ENCODE data around the gene GRB7.
A peak's percentile ranks its signal among the peaks of the same experiment; 100 is the strongest.

GRB7 gene

DNA sequence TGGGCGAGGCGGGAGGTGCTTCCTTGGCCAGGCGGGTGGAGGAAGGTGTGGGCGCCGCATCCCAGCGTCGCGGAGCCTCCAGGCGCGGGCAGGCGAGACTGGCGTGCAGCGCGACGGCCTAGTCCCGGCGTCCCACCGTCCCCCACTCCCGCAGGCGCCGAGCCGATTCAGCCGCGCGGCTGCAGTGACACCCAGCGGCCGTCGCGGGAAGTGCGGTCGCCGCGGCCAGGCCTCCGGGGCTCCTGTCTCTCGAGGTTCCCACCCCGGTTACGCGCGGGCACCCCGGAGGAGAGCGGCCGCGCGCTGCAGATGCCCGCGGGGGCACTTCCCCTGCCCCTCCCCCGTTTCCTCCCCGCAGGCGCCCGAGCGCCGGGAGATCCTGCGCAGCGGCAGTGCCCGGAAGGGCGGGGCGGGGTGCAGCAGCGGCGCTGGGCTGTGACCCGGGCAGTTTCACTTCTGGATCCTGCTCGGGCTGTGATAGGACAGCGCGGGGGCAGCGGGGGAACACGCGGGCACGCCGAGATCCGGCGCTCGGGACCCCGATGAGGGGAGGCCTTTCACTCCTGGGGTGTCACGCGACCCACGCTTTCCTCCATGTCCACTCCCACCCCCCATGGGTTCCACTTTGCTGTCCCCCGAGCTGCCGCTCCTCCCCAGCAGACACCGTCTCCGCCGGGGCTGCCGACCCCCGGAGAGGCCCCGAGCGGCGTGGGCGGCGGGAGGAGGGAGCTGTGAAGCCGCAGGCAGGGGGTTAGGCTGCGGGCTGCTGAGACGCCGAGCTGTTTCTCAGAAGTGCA lies 16.6 kb downstream of the GRB7 start:
- H2AFZ ChIP-seq (ENCODE audit: low read length, unreplicated experiment) = peak overlapping the region; percentile 78
- peaks cover 21% of the 10 kb centered on the region for H3K4me1 ChIP-seq (ENCODE audit: control insufficient read depth, insufficient read depth, low read length, unreplicated experiment)
- H3K27me3 ChIP-seq (ENCODE audit: insufficient read depth, low read length) = no peaks in the 10 kb centered on the region; the same call in 1 of the 2 replicates
- H3K27ac ChIP-seq (ENCODE audit: low read depth, low read length) = peak overlapping the region; percentile 59
- H3K4me3 ChIP-seq (ENCODE audit: low read depth, low read length) = peak overlapping the region; percentile 81
- no peaks in the 10 kb centered on the region for H3K36me3 ChIP-seq (ENCODE audit: insufficient read depth, low read length)
- no peaks in the 10 kb centered on the region for H3K79me2 ChIP-seq (ENCODE audit: control insufficient read depth, insufficient read depth, low read length, unreplicated experiment)

DNA sequence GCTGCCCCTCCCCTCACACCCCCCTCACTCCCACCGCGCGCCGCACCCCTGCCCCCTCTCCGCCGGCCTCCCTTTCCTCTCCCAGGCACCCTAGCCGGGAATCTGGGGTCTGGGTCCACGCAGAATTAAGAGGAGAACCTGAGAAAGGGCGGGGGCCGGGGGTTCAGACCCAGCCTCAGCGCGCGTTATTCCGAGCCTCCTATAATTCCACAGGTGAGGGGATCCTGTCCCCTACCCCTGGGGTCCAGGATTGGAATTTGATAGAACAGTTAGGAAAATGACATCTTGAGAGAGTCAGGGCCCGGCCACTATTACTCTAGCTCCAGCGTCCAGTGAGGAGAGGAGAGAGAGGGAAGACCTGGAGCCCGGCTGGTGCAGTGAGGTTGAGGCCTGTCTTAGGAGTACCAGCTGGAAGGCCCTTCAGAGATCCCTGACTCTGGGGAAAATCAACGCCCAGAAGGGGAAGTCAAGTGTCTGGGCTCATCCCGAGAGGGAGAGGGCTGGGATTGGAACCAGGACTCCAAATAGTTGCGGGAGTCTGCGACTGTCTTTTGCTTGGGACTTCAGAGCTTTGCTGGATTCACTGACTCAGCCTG lies 17.3 kb downstream of the GRB7 start:
- no peaks in the 10 kb centered on the region for H3K36me3 ChIP-seq (ENCODE audit: insufficient read depth, low read length)

DNA sequence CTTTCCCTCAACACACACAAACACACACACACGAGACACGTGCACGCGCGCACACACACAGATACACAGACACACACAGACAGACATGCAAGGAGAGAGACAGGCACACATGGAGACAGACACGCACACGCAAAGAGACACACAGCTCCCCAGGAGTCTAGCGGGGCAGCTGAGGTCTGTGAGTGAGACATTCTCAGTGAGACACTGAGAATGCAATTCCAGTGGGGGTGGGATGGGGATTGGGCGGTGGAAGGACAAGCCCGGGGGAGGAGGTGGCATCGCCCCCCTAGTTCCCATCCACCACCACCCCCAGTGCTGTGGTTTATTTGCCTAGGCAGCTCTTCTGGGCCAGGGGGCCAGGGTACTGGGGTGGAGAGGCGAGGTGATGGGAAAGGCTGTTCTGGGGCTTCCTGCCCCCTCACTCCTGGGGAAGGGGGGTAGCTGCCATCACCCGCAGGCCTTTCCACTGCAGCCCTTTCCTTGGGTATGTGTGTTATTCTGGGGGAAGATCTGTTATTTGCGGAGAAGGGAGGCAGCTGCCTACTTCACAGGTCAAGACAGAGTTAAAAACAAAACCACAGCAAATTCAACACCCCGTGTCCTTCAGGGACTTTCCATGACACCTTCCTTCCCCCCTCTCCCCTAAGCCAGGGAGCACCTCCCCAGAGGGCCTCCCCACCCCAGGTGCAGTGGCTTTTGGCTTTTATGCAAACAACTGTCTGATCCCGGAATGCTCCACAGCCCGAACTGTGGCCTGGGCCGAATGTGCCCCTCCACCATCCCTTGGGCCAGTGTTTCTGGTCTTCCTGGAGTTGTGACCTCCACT lies 18.0 kb downstream of the GRB7 start:
- Histone ChIP-seq H3K4me1 (ENCODE audit: control insufficient read depth, insufficient read depth, low read length, unreplicated experiment) (peaks cover 15% of the 10 kb centered on the region), H3K4me3 (ENCODE audit: low read depth, low read length) (peak overlapping the region; percentile 81; the same call in 1 of the 2 replicates), H3K27ac (ENCODE audit: low read depth, low read length) (no peak overlapping the region), H3K79me2 (ENCODE audit: control insufficient read depth, insufficient read depth, low read length, unreplicated experiment) (no peaks in the 10 kb centered on the region), H3K27me3 (ENCODE audit: insufficient read depth, low read length) (no peaks in the 10 kb centered on the region; the same call in 1 of the 2 replicates), H2AFZ (ENCODE audit: low read length, unreplicated experiment) (no peak overlapping the region), H3K36me3 (ENCODE audit: insufficient read depth, low read length) (no peaks in the 10 kb centered on the region)

More for the DNA sequence above, 17.3 kb downstream of the GRB7 start:
- H3K4me3 ChIP-seq (ENCODE audit: low read depth, low read length) = peak overlapping the region; percentile 81
- H3K27ac ChIP-seq (ENCODE audit: low read depth, low read length) = peak overlapping the region; percentile 59; the same call in 1 of the 2 replicates
- H2AFZ ChIP-seq (ENCODE audit: low read length, unreplicated experiment) = no peak overlapping the region
- H3K4me1 ChIP-seq (ENCODE audit: control insufficient read depth, insufficient read depth, low read length, unreplicated experiment) = peaks cover 21% of the 10 kb centered on the region
- H3K27me3 ChIP-seq (ENCODE audit: insufficient read depth, low read length) = no peaks in the 10 kb centered on the region; the same call in 1 of the 2 replicates
- H3K79me2 ChIP-seq (ENCODE audit: control insufficient read depth, insufficient read depth, low read length, unreplicated experiment) = no peaks in the 10 kb centered on the region

DNA sequence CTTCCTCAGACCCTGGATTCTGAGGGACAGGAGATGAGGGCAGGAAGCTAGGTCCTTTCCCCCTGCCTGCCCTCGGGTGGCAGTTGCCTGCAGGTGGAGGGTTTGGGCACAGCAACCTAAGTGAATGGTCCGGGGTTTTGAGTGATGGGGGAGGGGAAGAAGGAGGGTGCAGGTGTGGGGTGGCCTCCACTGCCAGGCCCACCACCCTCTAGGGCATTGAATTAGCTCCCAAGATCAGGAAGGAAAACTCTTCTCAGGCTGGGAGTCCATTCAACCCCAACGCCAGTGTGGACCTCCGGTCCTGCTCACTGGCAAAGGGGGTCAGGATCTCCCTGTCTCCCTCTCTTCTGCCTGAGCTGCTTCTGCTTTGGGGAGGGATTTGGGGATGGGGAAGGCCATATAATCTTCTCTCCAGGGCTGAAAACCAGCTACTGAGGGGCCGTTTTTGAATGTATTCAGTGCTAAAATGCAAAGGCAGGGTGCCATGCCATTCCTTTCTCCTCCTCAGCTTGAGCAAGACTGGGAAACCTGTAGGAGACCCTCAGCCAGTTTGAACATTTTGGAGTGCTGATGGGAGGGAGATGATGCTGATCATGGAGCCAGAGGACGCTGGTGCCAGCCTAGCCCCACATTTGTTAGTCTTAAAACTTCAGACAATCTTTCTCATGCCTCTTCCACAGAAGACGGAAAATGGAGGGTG lies 18.8 kb downstream of the GRB7 start:
- Histone ChIP-seq H3K27me3 (ENCODE audit: insufficient read depth, low read length) (no peaks in the 10 kb centered on the region; the same call in 1 of the 2 replicates), H3K79me2 (ENCODE audit: control insufficient read depth, insufficient read depth, low read length, unreplicated experiment) (no peaks in the 10 kb centered on the region), H3K4me3 (ENCODE audit: low read depth, low read length) (no peak overlapping the region), H3K4me1 (ENCODE audit: control insufficient read depth, insufficient read depth, low read length, unreplicated experiment) (peaks cover 10% of the 10 kb centered on the region), H2AFZ (ENCODE audit: low read length, unreplicated experiment) (no peak overlapping the region), H3K36me3 (ENCODE audit: insufficient read depth, low read length) (no peaks in the 10 kb centered on the region), H3K27ac (ENCODE audit: low read depth, low read length) (no peak overlapping the region)

DNA sequence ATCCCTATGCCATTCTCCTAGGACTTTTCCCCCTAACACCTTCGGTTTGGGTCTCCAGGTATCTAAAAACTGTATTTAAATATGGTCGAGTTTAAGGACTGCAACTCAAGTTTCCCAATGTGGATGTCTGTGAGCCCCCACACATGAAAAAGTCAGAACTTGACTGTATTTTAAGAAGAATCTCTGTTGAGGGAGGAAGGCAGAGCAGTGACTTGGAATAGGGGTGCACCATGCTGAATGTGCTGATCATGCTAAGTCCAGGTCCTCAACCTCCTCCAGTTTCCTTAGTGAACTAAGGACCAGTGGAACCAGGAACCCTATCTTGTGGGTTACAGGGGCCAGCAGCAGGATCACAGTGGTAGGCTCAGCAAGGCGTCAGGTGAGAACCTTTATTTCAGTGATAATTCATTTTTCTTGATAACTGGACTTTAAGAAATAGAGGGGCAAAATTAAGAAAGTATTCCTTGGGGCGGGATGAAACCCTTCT lies 19.5 kb downstream of the GRB7 start:
- no peaks in the 10 kb centered on the region; the same call in 1 of the 2 replicates for H3K27me3 ChIP-seq (ENCODE audit: insufficient read depth, low read length)
- H2AFZ ChIP-seq (ENCODE audit: low read length, unreplicated experiment) = no peak overlapping the region
- peaks cover 10% of the 10 kb centered on the region for H3K4me1 ChIP-seq (ENCODE audit: control insufficient read depth, insufficient read depth, low read length, unreplicated experiment)
- H3K4me3 ChIP-seq (ENCODE audit: low read depth, low read length) = no peak overlapping the region
- H3K36me3 ChIP-seq (ENCODE audit: insufficient read depth, low read length) = no peaks in the 10 kb centered on the region
- no peaks in the 10 kb centered on the region for H3K79me2 ChIP-seq (ENCODE audit: control insufficient read depth, insufficient read depth, low read length, unreplicated experiment)
- H3K27ac ChIP-seq (ENCODE audit: low read depth, low read length) = no peak overlapping the region

DNA sequence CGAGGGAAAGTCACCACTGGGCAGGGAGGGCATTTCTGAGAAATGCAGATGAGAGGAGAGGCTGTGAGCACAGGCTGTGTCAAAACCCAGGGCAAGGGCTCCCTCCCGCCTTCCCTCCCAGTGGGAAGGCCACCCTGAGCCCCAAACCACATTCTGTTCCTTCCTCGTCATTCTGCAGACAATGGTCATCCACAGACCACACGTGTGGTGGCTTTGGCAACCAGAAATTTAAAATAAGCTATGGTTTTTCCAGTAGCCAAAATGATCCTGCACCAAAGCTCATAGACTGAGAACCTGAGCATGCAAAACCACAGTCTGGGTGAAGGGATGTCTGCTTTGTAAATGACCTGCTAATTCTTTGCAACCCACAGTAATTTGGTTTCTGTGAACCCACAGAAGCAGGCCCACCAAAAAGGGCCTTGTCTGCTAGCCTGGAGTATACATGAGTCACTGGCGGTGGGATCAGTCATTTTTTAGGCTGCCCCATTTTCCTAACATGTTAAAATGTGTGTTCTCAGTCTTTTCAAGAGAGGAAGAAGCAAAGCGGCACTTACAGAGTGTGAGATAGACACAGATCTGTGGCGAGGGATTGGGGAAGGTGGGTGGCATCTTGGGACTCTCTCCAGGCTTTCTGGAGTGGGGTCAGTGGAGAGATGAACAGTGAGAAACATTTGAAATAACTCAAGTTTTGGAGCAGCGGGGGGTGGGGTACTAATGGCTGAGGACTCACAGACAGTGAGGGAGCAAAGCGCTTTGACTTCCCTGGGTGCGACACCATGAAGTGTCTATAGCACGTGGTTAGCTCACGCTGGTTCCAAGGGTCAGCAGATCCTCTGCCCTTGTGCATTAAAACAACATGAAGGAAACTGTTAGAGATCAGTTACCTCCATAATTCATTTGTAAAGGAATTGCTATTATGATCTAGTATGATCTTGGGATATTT lies 20.5 kb downstream of the GRB7 start:
- Histone ChIP-seq H3K4me1 (ENCODE audit: control insufficient read depth, insufficient read depth, low read length, unreplicated experiment) (peaks cover 12% of the 10 kb centered on the region), H3K27me3 (ENCODE audit: insufficient read depth, low read length) (no peaks in the 10 kb centered on the region; the same call in 1 of the 2 replicates), H3K4me3 (ENCODE audit: low read depth, low read length) (no peak overlapping the region), H2AFZ (ENCODE audit: low read length, unreplicated experiment) (no peak overlapping the region), H3K27ac (ENCODE audit: low read depth, low read length) (no peak overlapping the region), H3K36me3 (ENCODE audit: insufficient read depth, low read length) (no peaks in the 10 kb centered on the region), H3K79me2 (ENCODE audit: control insufficient read depth, insufficient read depth, low read length, unreplicated experiment) (no peaks in the 10 kb centered on the region)

DNA sequence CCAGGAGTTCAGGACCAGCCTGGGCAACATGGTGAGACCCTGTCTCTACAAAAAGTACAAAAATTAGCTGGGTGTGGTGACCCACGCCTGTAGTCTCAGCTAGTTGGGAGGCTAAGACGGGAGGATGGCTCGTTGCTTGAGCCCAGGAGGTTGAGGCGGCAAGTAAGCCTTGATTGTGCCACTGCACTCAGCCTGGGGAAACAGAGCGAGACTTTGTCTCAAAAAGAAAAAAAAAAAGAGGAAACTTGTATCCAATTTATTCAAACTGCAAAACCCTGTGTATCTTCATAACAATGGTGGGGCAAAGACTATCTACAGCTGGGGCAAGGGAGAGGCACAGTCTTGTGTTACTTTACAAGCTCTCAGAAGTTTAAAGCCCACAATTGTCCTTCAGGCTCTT lies 21.5 kb downstream of the GRB7 start:
- Histone ChIP-seq H3K27ac (ENCODE audit: low read depth, low read length) (no peak overlapping the region), H3K79me2 (ENCODE audit: control insufficient read depth, insufficient read depth, low read length, unreplicated experiment) (no peaks in the 10 kb centered on the region), H2AFZ (ENCODE audit: low read length, unreplicated experiment) (no peak overlapping the region), H3K27me3 (ENCODE audit: insufficient read depth, low read length) (no peaks in the 10 kb centered on the region; the same call in 1 of the 2 replicates), H3K4me1 (ENCODE audit: control insufficient read depth, insufficient read depth, low read length, unreplicated experiment) (peaks cover 11% of the 10 kb centered on the region), H3K4me3 (ENCODE audit: low read depth, low read length) (no peak overlapping the region), H3K36me3 (ENCODE audit: insufficient read depth, low read length) (no peaks in the 10 kb centered on the region)

DNA sequence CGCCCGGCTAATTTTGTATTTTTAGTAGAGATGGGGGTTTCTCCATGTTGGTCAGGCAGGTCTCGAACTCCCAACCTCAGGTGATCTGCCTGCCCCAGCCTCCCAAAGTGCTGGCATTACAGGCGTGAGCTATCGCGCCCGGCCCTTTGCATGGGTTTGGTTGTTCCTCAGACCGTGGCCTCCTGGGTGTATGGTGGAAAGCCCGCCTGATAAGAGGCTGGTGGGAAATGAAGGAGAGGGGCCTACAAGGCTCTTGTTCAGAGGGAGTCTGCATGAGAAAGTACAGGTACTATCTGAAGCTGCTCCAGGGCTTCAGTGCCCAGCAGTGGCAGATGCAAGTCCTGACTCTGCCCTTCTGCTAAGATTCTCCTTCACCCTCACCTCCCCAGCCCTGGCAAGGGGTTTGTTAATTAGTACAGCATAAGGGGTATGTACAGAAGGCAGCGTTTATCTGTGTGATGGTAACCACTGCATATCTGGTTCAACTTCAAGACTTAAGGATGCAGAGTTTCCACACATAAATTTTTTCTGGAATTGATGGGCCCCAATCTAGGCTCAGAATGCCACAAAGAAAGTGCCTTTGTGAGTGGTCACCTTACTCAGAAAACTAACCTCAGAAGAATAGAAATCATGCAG lies 24.2 kb downstream of the GRB7 start:
- no peaks in the 10 kb centered on the region for H3K79me2 ChIP-seq (ENCODE audit: control insufficient read depth, insufficient read depth, low read length, unreplicated experiment)
- peaks cover 3% of the 10 kb centered on the region for H3K27me3 ChIP-seq (ENCODE audit: insufficient read depth, low read length)
- no peak overlapping the region for H3K27ac ChIP-seq (ENCODE audit: low read depth, low read length)
- H2AFZ ChIP-seq (ENCODE audit: low read length, unreplicated experiment) = no peak overlapping the region
- peaks cover 4% of the 10 kb centered on the region for H3K4me1 ChIP-seq (ENCODE audit: control insufficient read depth, insufficient read depth, low read length, unreplicated experiment)
- H3K36me3 ChIP-seq (ENCODE audit: insufficient read depth, low read length) = no peaks in the 10 kb centered on the region
- no peak overlapping the region for H3K4me3 ChIP-seq (ENCODE audit: low read depth, low read length)

Measured in ACC112 (cell line).